NK-92 (cell line): ENCODE data around the gene SPO11.

Experiments used
- DNase-seq: peaks from one replicate; lab custom pipeline; 2025; ENCODE audit not compliant: unreplicated experiment; lab: John Stamatoyannopoulos, UW

SPO11 gene

GRCh38 chr20:57374343-57374930, 44.8 kb downstream of the SPO11 start:
- DNase-seq: no peak

GRCh38 chr20:57374931-57375651, 45.5 kb downstream of the SPO11 start:
- DNase-seq: no peak

- no peak for DNase-seq
Observed at GRCh38 chr20:57375652-57376230, 46.1 kb downstream of the SPO11 start.

GRCh38 chr20:57377350-57377749, 47.7 kb downstream of the SPO11 start:
- no peak for DNase-seq

- DNase-seq: no peak
Observed at GRCh38 chr20:57378107-57378506, 48.5 kb downstream of the SPO11 start.

- DNase-seq: no peak
Observed at GRCh38 chr20:57378646-57379262, 49.2 kb downstream of the SPO11 start.

- DNase-seq: no peak
Observed at GRCh38 chr20:57379263-57379647, 49.7 kb downstream of the SPO11 start.

GRCh38 chr20:57380081-57380750, 50.6 kb downstream of the SPO11 start:
- DNase-seq: no peak

GRCh38 chr20:57381596-57382503, 52.2 kb downstream of the SPO11 start:
- DNase-seq: no peak

- DNase-seq: no peak
Observed at GRCh38 chr20:57382516-57382915, 52.9 kb downstream of the SPO11 start.

GRCh38 chr20:57383447-57384347, 54.1 kb downstream of the SPO11 start:
- DNase-seq: no peak

- DNase-seq: no peak
Observed at GRCh38 chr20:57384486-57384885, 54.9 kb downstream of the SPO11 start.

- DNase-seq: no peak
Observed at GRCh38 chr20:57384953-57385761, 55.6 kb downstream of the SPO11 start.

- DNase-seq: no peak
Observed at GRCh38 chr20:57385940-57386339, 56.3 kb downstream of the SPO11 start.

- DNase-seq: no peak
Observed at GRCh38 chr20:57386762-57387161, 57.2 kb downstream of the SPO11 start.

- no peak for DNase-seq
Observed at GRCh38 chr20:57387463-57387862, 57.9 kb downstream of the SPO11 start.

- DNase-seq: no peak
Observed at GRCh38 chr20:57387945-57388371, 58.4 kb downstream of the SPO11 start.

- DNase-seq: no peak
Observed at GRCh38 chr20:57388953-57389694, 59.5 kb downstream of the SPO11 start.
